ENCODE results near the gene ST3GAL3.

- no peak for TF ChIP-seq MAX (IDR thresholded peaks at IDR 0.05)
- no peak for TF ChIP-seq KDM3A (CRISPR knock-in tag; IDR thresholded peaks at IDR 0.05; ENCODE audit: low read depth)
Measured at GRCh38 chr1:43824795-43825194, 117.5 kb downstream of the ST3GAL3 start.

Measured in HepG2 (cell line).